Parathyroid adenoma (tissue), 2 donors: Measurements from ENCODE around the gene SLAIN1.

Source experiments
- H2AFZ ChIP-seq: fragments of 300-600 bp; sonication (generic); one replicate; pipeline ENCODE4 v1.7.0; 2017; ENCODE audit warnings: antibody characterized with exemption, mild to moderate bottlenecking
- H3K27ac ChIP-seq: fragments of 300-600 bp; sonication (generic); one replicate; pipeline ENCODE4 v1.7.0; 2017
- H3K27me3 ChIP-seq: fragments of 300-600 bp; sonication (generic); one replicate; pipeline ENCODE4 v1.7.0; 2017; ENCODE audit warnings: low read length; ENCODE audit not compliant: control insufficient read depth, insufficient read depth
- H3K36me3 ChIP-seq: fragments of 300-600 bp; sonication (generic); one replicate; pipeline ENCODE4 v1.7.0; 2017; ENCODE audit warnings: low read length; ENCODE audit not compliant: control insufficient read depth, insufficient read depth
- H3K4me1 ChIP-seq: fragments of 300-600 bp; sonication (generic); one replicate; pipeline ENCODE4 v1.7.0; 2017; ENCODE audit warnings: control low read depth
- H3K4me2 ChIP-seq: fragments of 300-600 bp; sonication (generic); one replicate; pipeline ENCODE4 v1.7.0; 2017; ENCODE audit warnings: low read length
- H3K4me3 ChIP-seq: fragments of 300-600 bp; sonication (generic); one replicate; pipeline ENCODE4 v1.7.0; 2017; ENCODE audit warnings: low read depth, low read length
- H3K79me2 ChIP-seq: fragments of 300-600 bp; sonication (generic); one replicate; pipeline ENCODE4 v1.7.0; 2017; ENCODE audit warnings: control low read depth
- H3K9ac ChIP-seq: fragments of 300-600 bp; sonication (generic); one replicate; pipeline ENCODE4 v1.7.0; 2017; ENCODE audit warnings: mild to moderate bottlenecking
- H3K9me3 ChIP-seq: fragments of 300-600 bp; sonication (generic); one replicate; pipeline ENCODE4 v1.7.0; 2017; ENCODE audit warnings: low read length; ENCODE audit not compliant: control insufficient read depth
- CTCF ChIP-seq: fragments of 300-600 bp; sonication (generic); IDR thresholded peaks from one replicate; pipeline ENCODE4 v1.7.0; 2017; ENCODE audit warnings: antibody characterized with exemption, mild to moderate bottlenecking
- donor health status: primary hyperparathyroidism.

Gene SLAIN1

DNA sequence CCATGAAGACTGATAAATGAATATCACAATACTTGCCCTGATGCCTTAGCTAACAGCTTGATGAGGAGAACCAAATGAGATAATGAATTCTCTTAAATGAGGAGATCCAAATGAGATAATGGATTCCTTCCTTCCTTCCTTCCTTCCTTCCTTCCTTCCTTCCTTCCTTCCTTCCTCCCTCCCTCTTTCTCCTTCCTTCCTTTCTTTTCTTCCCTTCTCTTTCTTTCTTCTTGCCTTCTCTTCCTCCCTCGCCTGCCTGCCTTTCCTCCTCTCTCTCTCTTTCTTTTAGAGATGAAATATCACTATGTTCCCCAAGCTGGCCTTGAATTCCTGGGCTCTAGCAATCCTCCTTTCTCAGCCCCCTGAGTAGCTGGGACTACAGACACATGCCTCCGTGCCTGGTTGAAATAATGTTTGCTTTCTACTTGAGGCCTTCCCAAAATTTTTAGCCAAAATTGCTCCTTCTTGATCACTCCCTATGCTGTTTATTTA lies 4.0 kb upstream of the SLAIN1 start:
- Histone ChIP-seq H3K4me2 (no peak overlapping the region), H3K9ac (no peak overlapping the region), H3K27ac (no peak overlapping the region), H3K9me3 (no peaks in the 10 kb centered on the region), H3K4me1 (peaks cover 3% of the 10 kb centered on the region), H3K79me2 (no peaks in the 10 kb centered on the region), H3K4me3 (no peak overlapping the region), H3K27me3 (no peaks in the 10 kb centered on the region), H3K36me3 (no peaks in the 10 kb centered on the region), H2AFZ (no peak overlapping the region)
- no peak for TF ChIP-seq CTCF

DNA sequence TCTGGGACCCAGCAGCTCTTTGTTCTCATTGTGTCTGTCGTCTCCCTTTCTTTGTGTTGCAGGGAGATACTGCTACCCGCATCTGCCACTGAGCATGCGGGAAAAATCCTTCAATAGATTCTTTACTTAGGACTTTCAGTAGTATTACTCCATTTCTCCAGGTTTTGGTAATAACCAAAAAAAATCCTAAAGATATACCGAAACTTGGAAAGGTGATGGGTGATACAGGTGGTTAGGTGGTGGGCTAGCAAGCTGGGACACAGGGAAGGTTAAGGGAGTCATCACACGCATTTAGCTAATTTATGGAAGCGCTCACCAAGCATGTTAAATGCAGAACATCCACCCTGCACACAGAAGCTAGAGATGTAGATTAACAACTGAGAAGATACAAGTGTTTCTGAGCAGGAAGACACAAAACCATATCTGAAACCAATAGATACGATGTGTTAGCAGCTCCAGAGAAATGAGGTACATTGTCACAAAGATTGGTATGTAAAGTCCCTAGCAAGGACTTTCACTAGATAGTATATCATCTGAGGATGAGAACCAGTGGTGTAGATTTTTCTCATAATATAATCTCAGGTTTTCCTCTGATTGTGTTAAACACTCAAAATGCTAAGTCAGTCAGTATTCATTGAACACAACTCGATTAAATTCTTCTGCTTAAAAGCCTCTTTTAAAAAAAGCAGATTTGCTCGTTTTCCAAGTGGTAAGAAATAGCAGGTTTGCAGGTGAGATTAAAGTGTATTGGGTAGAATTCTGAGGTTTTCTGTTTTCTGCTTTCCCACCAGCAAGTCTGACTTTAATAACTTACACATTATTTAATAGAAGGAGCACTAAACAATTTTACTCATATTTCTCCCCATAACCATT lies 1.2 kb upstream of the SLAIN1 start:
- Histone ChIP-seq H3K4me2 (peak overlapping the region; percentile 99), H2AFZ (peak overlapping the region; percentile 88), H3K27ac (peak overlapping the region; percentile 75), H3K36me3 (no peaks in the 10 kb centered on the region), H3K4me1 (peaks cover 3% of the 10 kb centered on the region), H3K4me3 (peak overlapping the region; percentile 83), H3K79me2 (no peaks in the 10 kb centered on the region), H3K27me3 (no peaks in the 10 kb centered on the region), H3K9ac (no peak overlapping the region), H3K9me3 (no peaks in the 10 kb centered on the region)
- TF ChIP-seq CTCF, result no peak

- Histone ChIP-seq H3K4me1 (peaks cover 3% of the 10 kb centered on the region), H3K27me3 (no peaks in the 10 kb centered on the region), H3K4me3 (peak overlapping the region; percentile 83), H3K9me3 (no peaks in the 10 kb centered on the region), H3K79me2 (no peaks in the 10 kb centered on the region), H3K4me2 (peak overlapping the region; percentile 99), H3K27ac (peak overlapping the region; percentile 75), H3K36me3 (no peaks in the 10 kb centered on the region), H3K9ac (no peak overlapping the region), H2AFZ (peak overlapping the region; percentile 88)
- TF ChIP-seq CTCF, result no peak
Measured at GRCh38 chr13:77696879-77697216, 639 bp upstream of the SLAIN1 start.

DNA sequence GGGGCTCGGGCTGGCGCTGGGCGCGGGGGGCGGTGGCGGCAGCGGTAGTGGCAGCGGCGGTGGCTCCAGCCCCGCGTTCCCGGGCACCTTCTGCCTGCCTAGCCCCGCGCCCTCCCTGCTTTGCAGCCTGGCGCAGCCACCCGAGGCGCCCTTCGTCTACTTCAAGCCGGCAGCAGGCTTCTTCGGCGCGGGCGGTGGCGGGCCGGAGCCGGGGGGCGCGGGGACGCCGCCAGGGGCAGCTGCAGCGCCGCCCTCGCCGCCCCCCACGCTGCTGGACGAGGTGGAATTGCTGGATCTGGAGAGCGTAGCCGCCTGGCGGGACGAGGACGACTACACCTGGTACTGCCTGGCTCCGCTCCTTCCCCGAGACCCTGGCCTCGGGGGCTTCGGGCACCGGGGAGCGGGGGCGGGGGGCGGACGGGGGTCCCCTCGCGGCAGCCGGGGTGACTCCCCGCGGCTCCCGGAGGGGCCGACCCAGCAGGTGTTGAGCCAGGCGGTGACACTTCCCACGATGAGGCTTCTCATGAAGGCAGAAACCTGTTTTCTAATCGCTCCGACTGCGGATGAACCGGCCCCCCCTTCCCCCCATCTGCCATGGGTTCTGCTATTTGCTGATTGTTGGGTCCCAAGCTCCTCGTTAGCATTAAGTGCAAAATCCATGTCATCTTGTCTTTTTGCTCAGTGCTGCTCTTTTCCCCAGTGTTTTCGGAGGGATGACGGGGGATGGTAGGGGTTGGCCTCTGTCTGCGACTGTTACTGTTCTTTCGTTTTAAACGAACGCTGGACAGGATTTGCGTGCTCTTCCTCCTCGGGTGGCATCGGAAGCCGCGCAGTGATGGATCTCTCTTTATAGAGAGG lies 943 bp downstream of the SLAIN1 start:
- Histone ChIP-seq H3K9ac (no peak overlapping the region), H3K9me3 (no peaks in the 10 kb centered on the region), H3K4me3 (peak overlapping the region; percentile 65), H3K27me3 (no peaks in the 10 kb centered on the region), H3K27ac (no peak overlapping the region), H3K4me1 (peaks cover 3% of the 10 kb centered on the region), H3K79me2 (no peaks in the 10 kb centered on the region), H3K4me2 (peak overlapping the region; percentile 94), H3K36me3 (no peaks in the 10 kb centered on the region), H2AFZ (peak overlapping the region; percentile 19)
- TF ChIP-seq CTCF, result no peak
